HL-60 (cell line): ENCODE data around the gene ETNK2.
"Not testable (repeated sequence)": the region's sequence is repeated elsewhere in the genome, so short reads cannot be mapped to it uniquely, and the experiment has no call there.

Experiments used
- DNase-seq, 2 experiments: peaks; one replicate each; pipeline ENCODE4 v3.0.0-alpha.2; 2010 to 2020; ENCODE audit warnings: low read depth in 1 of 2, low spot score in 1 of 2
- H3K27ac ChIP-seq: fragments of 250-450 bp; sonication (Bioruptor Pico); replicated peaks from 2 replicates; pipeline ENCODE4 v1.5.1; 2020; ENCODE audit warnings: mild to moderate bottlenecking, moderate library complexity
- H3K27me3 ChIP-seq: fragments of 250-450 bp; sonication (Bioruptor Pico); 2 replicates; pipeline ENCODE4 v1.5.1; 2021; ENCODE audit warnings: mild to moderate bottlenecking, moderate library complexity; ENCODE audit not compliant: insufficient read depth, poor library complexity, severe bottlenecking
- H3K4me3 ChIP-seq: replicated peaks from 2 replicates; pipeline ENCODE4 v1.5.1; 2011; ENCODE audit warnings: mild to moderate bottlenecking, control low read depth, low read length; ENCODE audit not compliant: insufficient read depth
- GABPA ChIP-seq: IDR thresholded peaks from 2 replicates; pipeline ENCODE4 v1.6.1; 2012; ENCODE audit warnings: low read depth
- POLR2AphosphoS5 ChIP-seq: IDR thresholded peaks from 2 replicates; pipeline ENCODE4 v1.6.1; 2012; ENCODE audit warnings: low read depth
- REST ChIP-seq: IDR thresholded peaks from 2 replicates; pipeline ENCODE4 v1.6.1; 2012; ENCODE audit warnings: low read depth; ENCODE audit not compliant: insufficient replicate concordance
- SPI1 ChIP-seq: IDR thresholded peaks from 2 replicates; pipeline ENCODE4 v1.6.1; 2012; ENCODE audit warnings: low read depth, mild to moderate bottlenecking, borderline replicate concordance
- TF ChIP-seq, protein P1 (sequence below): IDR thresholded peaks from one replicate; pipeline ENCODE4 v1.5.1; 2011; ENCODE audit warnings: low read length, control low read depth, inconsistent platforms; ENCODE audit not compliant: insufficient read depth

The ETNK2 gene

GRCh38 chr1:204092632-204093420 lies 59.0 kb downstream of the ETNK2 start:
- H3K4me3 ChIP-seq: no peak overlapping the region
- H3K27ac ChIP-seq: no peak overlapping the region
- H3K27me3 ChIP-seq: peaks cover 2% of the 10 kb centered on the region
- TF ChIP-seq SPI1 (no peak), POLR2AphosphoS5 (no peak), REST (no peak), GABPA (no peak)
- TF ChIP-seq, protein P1, sequence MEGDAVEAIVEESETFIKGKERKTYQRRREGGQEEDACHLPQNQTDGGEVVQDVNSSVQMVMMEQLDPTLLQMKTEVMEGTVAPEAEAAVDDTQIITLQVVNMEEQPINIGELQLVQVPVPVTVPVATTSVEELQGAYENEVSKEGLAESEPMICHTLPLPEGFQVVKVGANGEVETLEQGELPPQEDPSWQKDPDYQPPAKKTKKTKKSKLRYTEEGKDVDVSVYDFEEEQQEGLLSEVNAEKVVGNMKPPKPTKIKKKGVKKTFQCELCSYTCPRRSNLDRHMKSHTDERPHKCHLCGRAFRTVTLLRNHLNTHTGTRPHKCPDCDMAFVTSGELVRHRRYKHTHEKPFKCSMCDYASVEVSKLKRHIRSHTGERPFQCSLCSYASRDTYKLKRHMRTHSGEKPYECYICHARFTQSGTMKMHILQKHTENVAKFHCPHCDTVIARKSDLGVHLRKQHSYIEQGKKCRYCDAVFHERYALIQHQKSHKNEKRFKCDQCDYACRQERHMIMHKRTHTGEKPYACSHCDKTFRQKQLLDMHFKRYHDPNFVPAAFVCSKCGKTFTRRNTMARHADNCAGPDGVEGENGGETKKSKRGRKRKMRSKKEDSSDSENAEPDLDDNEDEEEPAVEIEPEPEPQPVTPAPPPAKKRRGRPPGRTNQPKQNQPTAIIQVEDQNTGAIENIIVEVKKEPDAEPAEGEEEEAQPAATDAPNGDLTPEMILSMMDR: no peak
- no peak for DNase-seq

GRCh38 chr1:204091787-204092312 lies 60.0 kb downstream of the ETNK2 start:
- Histone ChIP-seq H3K27me3 (peaks cover 2% of the 10 kb centered on the region), H3K27ac (no peak overlapping the region), H3K4me3 (no peak overlapping the region)
- no peak for TF ChIP-seq SPI1
- TF ChIP-seq REST: no peak
- TF ChIP-seq GABPA: no peak
- no peak for DNase-seq

- DNase-seq: no peak
- H3K27me3 ChIP-seq: peaks cover 2% of the 10 kb centered on the region
- no peak overlapping the region for H3K27ac ChIP-seq
- H3K4me3 ChIP-seq: no peak overlapping the region
- TF ChIP-seq POLR2AphosphoS5: no peak
- no peak for TF ChIP-seq SPI1
- TF ChIP-seq, protein P1: no peak
- no peak for TF ChIP-seq GABPA
- no peak for TF ChIP-seq REST
These were observed 60.8 kb downstream of the ETNK2 start for GRCh38 chr1:204091066-204091465.

GRCh38 chr1:204090132-204090531 lies 61.7 kb downstream of the ETNK2 start:
- not testable (repeated sequence) for H3K27ac ChIP-seq, H3K4me3 ChIP-seq, DNase-seq, H3K27me3 ChIP-seq
